Effector memory CD4-positive, alpha-beta T cell (primary cell): ENCODE measurements around the gene ZNF768.
A peak's percentile ranks its signal among the peaks of the same experiment; 100 is the strongest.

Source experiments
- DNase-seq, 3 donors: peaks; one replicate each; pipeline ENCODE4 v3.0.0-alpha.2; 2020
- H3K27ac ChIP-seq: 2 replicates; pipeline ENCODE4 v1.7.0; 2013; ENCODE audit warnings: mild to moderate bottlenecking, low read length, moderate library complexity; ENCODE audit not compliant: insufficient read depth, poor library complexity, severe bottlenecking
- H3K27me3 ChIP-seq: replicated peaks from 2 replicates; pipeline ENCODE4 v1.7.0; 2013; ENCODE audit warnings: mild to moderate bottlenecking, low read length; ENCODE audit not compliant: insufficient read depth, control insufficient read depth, poor library complexity, severe bottlenecking
- H3K36me3 ChIP-seq: 2 replicates; pipeline ENCODE4 v1.7.0; 2013; ENCODE audit warnings: mild to moderate bottlenecking, low read length, moderate library complexity; ENCODE audit not compliant: control insufficient read depth, insufficient read depth
- H3K4me1 ChIP-seq: 2 replicates; pipeline ENCODE4 v1.7.0; 2013; ENCODE audit warnings: low read length, mild to moderate bottlenecking; ENCODE audit not compliant: control insufficient read depth, insufficient read depth, poor library complexity, severe bottlenecking
- H3K4me3 ChIP-seq: 2 replicates; pipeline ENCODE4 v1.7.0; 2013; ENCODE audit warnings: low read length, low read depth, mild to moderate bottlenecking; ENCODE audit not compliant: insufficient read depth, poor library complexity, severe bottlenecking
- H3K9me3 ChIP-seq: 2 replicates; pipeline ENCODE4 v1.7.0; 2013; ENCODE audit warnings: mild to moderate bottlenecking, low read length, moderate library complexity; ENCODE audit not compliant: control insufficient read depth
- total RNA-seq, 3 donors: gene quantifications; one replicate each; lab custom pipeline; 2026; lab: John Stamatoyannopoulos, UW

ZNF768 gene
- total RNA-seq, result 4.7 to 5.4 (median 4.7) reads per million in 3 donors

DNA sequence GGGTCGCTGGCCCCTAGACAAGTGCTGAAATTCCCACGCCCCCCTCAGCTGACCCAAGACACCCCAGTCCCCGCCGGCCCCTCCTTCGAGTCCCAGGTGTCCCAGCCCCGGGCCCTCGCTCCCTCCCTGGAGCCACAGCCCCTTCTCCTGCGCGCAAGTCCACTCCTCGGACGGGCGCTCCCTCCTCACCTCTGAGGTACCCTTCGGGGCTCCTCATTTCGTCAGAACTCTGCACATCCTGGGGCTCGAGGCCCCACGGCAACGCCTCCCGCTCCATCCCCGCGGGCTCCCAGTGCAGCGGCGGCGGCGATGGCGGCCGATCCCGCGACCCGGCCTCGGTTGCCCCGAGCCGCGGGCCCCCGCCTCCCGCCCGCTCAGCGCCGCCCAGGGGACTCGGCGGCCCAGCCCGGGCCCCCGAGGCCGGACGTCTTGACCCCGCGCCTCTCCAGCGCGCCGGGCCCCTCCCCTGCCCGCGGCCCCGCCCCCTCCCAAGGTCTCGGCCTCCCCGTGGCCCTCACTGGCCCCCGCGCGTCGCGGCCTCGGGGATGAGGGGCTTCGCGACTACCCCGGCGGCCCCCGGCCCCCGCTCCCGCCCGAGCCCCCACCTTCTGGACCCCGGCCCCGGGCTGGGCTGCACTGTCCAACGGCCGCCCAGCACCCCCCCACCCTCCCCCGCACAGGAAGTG is at the start of gene ZNF768:
ZNF768 (minus strand) TSS at position 430 of the 686 bp plus-strand sequence; CDS start at position 277, 153 bp downstream.
- no peaks in the 10 kb centered on the region for H3K27me3 ChIP-seq
- peaks cover 11% of the 10 kb centered on the region for H3K36me3 ChIP-seq
- peaks cover 12% of the 10 kb centered on the region for H3K4me1 ChIP-seq
- DNase-seq, result peak in 2 of 3 donors; percentile 23 to 26
- H3K9me3 ChIP-seq, result no peaks in the 10 kb centered on the region
- H3K4me3 ChIP-seq, result peak within 1 kb of the TSS; percentile 90
- H3K27ac ChIP-seq, result peak within 1 kb of the TSS; percentile 63

DNA sequence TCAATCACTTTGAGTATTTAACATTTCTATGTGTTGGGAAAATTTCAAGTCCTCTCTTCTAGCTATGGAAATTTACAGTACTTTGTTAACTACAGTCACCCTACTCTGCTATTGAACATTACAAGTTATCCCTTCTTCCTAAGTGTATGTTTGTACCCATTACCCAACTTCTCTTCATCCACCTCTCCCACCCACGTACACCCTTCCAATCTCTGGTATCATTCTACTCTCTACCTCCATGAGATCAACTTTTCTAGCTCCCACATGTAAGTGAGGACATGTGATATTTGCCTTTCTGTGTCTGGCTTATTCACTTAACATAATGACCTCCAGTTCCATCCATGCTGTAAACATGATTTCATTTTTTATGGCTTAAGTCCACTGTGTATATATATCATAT is 48.3 kb upstream of the ZNF768 start:
- no peak for DNase-seq
- H3K36me3 ChIP-seq, result no peaks in the 10 kb centered on the region
- no peaks in the 10 kb centered on the region for H3K9me3 ChIP-seq
- H3K27ac ChIP-seq, result no peak overlapping the region
- H3K4me1 ChIP-seq, result peaks cover 15% of the 10 kb centered on the region
- H3K4me3 ChIP-seq, result no peak overlapping the region
- H3K27me3 ChIP-seq, result no peaks in the 10 kb centered on the region

DNA sequence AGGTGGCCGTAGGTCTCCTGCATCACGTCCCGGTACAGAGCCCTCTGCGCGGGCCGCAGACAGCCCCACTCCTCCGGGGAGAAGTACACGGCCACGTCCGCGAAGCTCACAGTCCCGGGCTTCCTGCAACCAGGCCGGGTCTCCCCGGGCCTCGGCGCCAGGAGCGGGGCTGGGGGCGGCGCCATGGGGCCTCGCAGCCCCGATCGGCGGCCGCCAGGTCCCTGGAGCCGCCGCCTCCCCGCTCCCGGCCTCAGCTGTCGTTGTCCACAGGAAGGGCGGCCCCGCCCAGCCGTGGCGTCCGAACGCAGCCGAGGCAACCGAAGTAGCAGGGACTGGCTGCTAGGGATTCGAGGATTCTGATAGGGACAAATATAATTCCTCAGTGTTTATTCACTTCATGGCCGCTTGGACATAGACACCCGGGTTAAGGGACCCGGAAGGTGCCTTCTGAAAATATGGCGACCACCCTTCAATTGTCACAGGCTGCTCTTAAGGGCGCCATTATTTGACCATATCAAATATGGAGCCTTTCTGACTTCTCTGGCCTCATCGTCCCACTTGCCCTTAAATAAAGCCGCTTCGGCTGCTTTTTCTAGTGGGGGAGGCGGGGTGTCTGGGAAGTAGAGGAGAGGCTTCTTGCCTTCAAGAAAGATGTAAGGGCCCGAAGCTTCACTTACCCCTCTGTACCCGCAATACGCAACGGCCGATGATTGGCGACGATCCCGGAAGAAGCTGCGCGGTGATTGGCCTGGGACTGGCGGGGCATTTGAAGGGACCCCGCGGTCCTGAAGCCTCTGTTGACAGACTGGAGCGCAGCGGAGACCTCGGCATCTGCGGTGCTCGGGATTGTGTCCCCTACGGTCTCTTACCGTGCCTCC is 45.3 kb upstream of the ZNF768 start, which contains the start of gene ZNF688:
ZNF688 (minus strand) TSS at position 270 of the 878 bp plus-strand sequence; CDS start at position 185, 85 bp downstream.
- Histone ChIP-seq H3K9me3 (no peaks in the 10 kb centered on the region), H3K27ac (peak within 1 kb of the TSS; percentile 97), H3K4me1 (peaks cover 33% of the 10 kb centered on the region), H3K4me3 (peak within 1 kb of the TSS; percentile 81), H3K27me3 (no peaks in the 10 kb centered on the region), H3K36me3 (no peaks in the 10 kb centered on the region)
- peak; percentile 91 to 96 (median 95) for DNase-seq

DNA sequence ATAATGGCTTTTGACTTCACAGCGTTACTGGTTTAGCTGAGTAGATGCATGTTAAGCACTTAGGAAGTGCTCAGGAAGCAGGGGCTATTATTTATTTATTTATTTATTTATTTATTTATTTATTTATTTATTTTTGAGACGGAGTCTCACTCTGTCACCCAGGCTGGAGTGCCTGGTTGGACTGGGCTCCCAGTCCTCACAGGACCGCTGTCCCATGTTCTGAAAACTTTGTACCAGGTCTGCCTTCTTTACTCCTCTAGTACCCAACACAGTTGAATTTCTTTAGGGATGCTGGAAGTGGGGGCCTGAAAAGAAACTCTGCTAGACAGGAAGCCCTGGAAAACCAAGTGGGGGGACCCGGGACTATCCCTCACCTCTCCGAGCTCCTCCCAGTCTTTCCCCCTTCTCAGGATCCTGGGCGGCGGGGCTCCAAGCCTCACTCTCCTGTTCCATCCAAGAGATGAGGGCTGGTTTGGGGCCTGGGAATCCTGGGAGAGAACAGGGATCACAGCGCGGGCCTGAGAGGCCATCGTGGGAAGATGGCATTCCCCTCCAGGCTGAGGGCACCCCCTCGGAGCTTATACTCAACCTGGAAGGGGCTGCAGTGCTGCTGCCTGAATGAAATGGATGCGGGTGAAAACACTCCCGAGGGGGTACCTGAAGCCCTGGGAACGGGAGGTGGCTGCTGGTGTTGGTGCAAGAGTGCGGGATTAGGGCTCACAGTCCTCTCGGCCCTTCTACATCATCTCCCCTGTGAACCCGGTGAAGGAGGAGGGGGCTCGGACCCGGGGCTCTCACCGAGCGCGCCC is 44.5 kb upstream of the ZNF768 start:
- Histone ChIP-seq H3K4me1 (peaks cover 33% of the 10 kb centered on the region), H3K36me3 (no peaks in the 10 kb centered on the region), H3K9me3 (no peaks in the 10 kb centered on the region), H3K27me3 (no peaks in the 10 kb centered on the region), H3K27ac (peak overlapping the region; percentile 97), H3K4me3 (peak overlapping the region; percentile 81)
- DNase-seq, result no peak

DNA sequence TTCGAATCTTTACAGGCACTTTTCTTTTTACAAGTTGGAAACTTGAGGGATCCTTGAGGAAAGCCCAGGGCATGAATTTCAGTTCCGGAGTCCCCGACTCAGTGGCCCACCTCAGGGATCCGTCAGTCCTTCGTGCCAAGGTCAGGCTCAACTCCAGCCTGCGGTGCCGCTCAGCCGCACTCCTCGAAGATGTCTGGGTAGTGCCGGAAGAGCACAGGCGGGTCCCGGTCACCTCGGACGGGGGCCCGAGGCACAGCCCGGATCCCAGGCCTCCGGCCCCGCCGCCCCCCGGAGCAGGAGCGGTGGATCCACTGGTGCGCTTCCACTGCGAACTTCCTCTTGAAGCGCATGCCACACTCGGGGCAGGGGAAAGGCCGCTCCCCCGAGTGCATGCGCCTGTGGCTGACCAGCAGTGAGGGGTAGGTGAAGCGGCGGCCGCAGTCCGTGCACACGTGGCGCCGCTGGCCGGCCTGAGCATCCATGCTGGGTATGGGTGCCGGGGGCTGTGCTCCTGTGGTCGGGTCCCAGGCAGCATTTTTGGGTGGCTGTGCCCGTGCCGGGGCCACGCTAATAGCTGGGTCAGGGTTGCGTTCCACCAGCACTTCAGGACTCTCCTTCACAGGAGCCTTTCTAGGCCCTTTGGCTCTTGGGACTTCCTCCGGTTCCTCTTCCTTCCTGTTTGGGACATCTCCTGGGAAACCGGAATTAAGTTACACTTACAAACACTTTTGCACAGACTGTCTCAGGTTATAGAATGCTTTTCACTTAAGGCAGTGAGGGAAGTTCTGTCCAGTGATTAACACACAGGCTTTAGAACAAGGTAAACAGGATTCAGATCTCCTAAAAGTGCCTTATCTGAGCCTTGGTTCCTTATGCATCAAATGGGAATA is 43.6 kb upstream of the ZNF768 start:
- H3K9me3 ChIP-seq, result no peaks in the 10 kb centered on the region
- DNase-seq, result no peak
- H3K27ac ChIP-seq, result no peak overlapping the region
- no peaks in the 10 kb centered on the region for H3K27me3 ChIP-seq
- H3K4me3 ChIP-seq, result no peak overlapping the region
- peaks cover 33% of the 10 kb centered on the region for H3K4me1 ChIP-seq
- no peaks in the 10 kb centered on the region for H3K36me3 ChIP-seq

DNA sequence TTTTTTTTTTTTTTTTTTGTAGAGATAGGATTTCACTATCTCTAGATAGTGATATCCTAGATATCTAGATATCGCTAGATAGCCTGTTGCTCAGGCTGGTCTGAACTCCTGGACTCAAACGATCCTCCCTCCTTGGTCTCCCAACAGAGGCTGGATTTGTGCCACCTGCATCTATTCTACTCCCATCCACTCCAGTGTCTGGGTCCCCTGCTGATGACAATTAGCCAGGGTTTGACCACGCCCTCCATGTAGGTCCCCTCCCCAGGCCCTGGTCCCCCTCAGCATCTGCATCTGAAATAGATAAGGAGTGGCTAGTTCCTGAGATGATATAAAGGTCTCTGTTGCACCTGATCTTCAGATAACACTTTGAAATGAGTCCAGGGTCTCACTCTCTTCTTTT is 42.9 kb upstream of the ZNF768 start:
- no peaks in the 10 kb centered on the region for H3K9me3 ChIP-seq
- H3K4me1 ChIP-seq, result peaks cover 33% of the 10 kb centered on the region
- H3K27ac ChIP-seq, result peak overlapping the region; percentile 27
- H3K27me3 ChIP-seq, result no peaks in the 10 kb centered on the region
- no peaks in the 10 kb centered on the region for H3K36me3 ChIP-seq
- no peak for DNase-seq
- no peak overlapping the region for H3K4me3 ChIP-seq

DNA sequence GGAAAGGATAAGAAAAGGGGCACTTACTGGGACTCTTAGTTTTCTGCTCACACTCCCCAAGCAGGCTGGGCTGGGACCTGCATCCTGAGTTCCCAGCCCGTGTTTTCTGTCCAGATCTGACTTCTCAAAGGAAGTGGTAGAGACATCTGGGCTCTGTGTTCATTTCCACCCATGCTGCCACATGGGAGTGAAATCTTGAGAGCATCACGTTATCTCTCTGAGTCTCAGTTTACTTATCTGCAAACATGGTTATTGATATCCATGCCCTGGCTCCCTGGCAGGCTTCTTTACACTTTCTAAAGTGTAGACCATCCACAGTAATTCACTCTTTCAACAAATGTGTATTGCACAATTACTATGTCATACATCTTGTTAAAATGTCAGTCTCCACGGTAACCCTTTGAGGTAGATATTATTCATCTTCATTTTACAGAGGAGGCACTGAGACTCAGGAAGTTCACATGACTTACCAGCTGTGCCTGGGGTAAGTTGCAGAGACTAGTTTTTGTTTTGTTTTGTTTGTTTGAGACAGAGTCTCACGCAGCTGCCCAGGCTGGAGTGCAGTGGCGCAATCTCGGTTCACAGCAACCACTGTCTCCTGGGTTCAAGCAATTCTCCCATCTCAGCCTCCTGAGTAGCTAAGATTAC is 41.7 kb upstream of the ZNF768 start:
- DNase-seq, result peak in 2 of 3 donors; percentile 25 to 33
- H3K36me3 ChIP-seq, result no peaks in the 10 kb centered on the region
- H3K27ac ChIP-seq, result peak overlapping the region; percentile 84
- H3K4me3 ChIP-seq, result no peak overlapping the region
- H3K27me3 ChIP-seq, result no peaks in the 10 kb centered on the region
- H3K9me3 ChIP-seq, result no peaks in the 10 kb centered on the region
- H3K4me1 ChIP-seq, result peaks cover 33% of the 10 kb centered on the region

DNA sequence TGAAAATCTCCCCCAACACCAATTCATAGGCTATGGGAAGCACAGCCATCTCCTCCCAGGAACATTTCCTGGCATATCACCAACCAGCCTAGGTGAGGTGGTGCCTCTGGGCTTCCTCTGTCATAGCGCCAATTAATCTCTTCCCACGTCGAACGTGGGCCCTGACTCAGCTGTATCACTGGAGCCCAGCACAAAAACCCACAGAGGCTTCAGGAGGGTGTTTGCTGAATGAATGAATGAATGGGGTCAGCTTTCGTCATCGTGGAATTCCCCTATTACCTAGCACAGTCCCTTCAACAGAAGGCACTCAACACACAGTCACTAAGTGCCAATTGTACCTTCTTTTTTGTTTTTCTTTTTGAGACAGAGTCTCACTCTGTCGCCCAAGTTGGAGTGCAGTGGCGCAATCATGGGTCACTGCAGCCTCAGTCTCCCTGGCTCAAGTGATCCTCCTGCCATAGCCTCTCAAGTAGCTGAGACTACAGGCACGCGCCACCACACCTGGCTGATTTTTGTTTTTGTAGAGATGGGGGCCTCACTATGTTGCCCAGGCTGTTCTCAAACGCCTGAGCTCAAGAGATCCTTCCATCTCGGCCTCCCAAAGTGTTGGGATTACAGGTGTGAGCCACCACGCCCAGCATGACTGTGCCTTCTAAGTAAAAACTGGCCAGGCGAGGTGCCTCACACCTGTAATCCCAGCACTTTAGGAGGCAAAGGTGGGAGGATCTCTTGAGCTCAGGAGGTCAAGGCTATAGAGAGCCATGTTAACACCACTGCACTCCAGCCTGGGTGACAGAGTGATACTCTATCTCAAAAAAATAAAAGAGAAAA is 41.0 kb upstream of the ZNF768 start:
- peak; percentile 57 to 61 (median 60) for DNase-seq
- Histone ChIP-seq H3K27me3 (no peaks in the 10 kb centered on the region), H3K27ac (peak overlapping the region; percentile 84), H3K36me3 (no peaks in the 10 kb centered on the region), H3K4me1 (peaks cover 31% of the 10 kb centered on the region), H3K9me3 (no peaks in the 10 kb centered on the region), H3K4me3 (no peak overlapping the region)
